Activated CD4-positive, CD25-positive, alpha-beta regulatory T cell (primary cell): Measurements from ENCODE around the gene ADGRV1.

Experiments
- DNase-seq, 4 experiments: peaks; one replicate each; lab custom pipeline; 2025; lab: John Stamatoyannopoulos, UW

Gene ADGRV1

GRCh38 chr5:91070761-91071550 is 512.4 kb downstream of the ADGRV1 start:
- DNase-seq, result no peak

- DNase-seq, result no peak
Measured at GRCh38 chr5:91072881-91073280, 514.3 kb downstream of the ADGRV1 start.

- DNase-seq, result no peak
Measured at GRCh38 chr5:91074615-91075014, 516.0 kb downstream of the ADGRV1 start.

GRCh38 chr5:91076138-91076537 is 517.5 kb downstream of the ADGRV1 start:
- DNase-seq, result no peak

- DNase-seq, result no peak
Measured at GRCh38 chr5:91077623-91078022, 519.0 kb downstream of the ADGRV1 start.

GRCh38 chr5:91079037-91079436 is 520.4 kb downstream of the ADGRV1 start:
- DNase-seq, result no peak

- no peak for DNase-seq
Measured at GRCh38 chr5:91089758-91090157, 531.2 kb downstream of the ADGRV1 start.

GRCh38 chr5:91090995-91091394 is 532.4 kb downstream of the ADGRV1 start:
- no peak for DNase-seq

- DNase-seq, result no peak
Measured at GRCh38 chr5:91091471-91092234, 533.1 kb downstream of the ADGRV1 start.

GRCh38 chr5:91092859-91093783 is 534.5 kb downstream of the ADGRV1 start:
- no peak for DNase-seq

GRCh38 chr5:91095313-91095712 is 536.7 kb downstream of the ADGRV1 start:
- DNase-seq, result no peak

- DNase-seq, result no peak
Measured at GRCh38 chr5:91095786-91096385, 537.3 kb downstream of the ADGRV1 start.

- no peak for DNase-seq
Measured at GRCh38 chr5:91098541-91098940, 539.9 kb downstream of the ADGRV1 start.

GRCh38 chr5:91101600-91102379 is 543.2 kb downstream of the ADGRV1 start:
- DNase-seq, result no peak

- DNase-seq, result no peak
Measured at GRCh38 chr5:91103353-91104061, 544.9 kb downstream of the ADGRV1 start.

- DNase-seq, result no peak
Measured at GRCh38 chr5:91104062-91104448, 545.5 kb downstream of the ADGRV1 start.

GRCh38 chr5:91106842-91107511 is 548.4 kb downstream of the ADGRV1 start:
- DNase-seq, result no peak

- no peak for DNase-seq
Measured at GRCh38 chr5:91109634-91110033, 551.0 kb downstream of the ADGRV1 start.

- DNase-seq, result no peak
Measured at GRCh38 chr5:91110686-91111085, 552.1 kb downstream of the ADGRV1 start.
